Fibroblast of mammary gland (primary cell): ENCODE results near the gene ADAM23.

Experiments
- DNase-seq: peaks from one replicate; pipeline ENCODE4 v3.0.0-alpha.2; 2010; ENCODE audit warnings: low read depth
- H3K4me3 ChIP-seq: 2 replicates; pipeline ENCODE4 v1.5.1; 2011; ENCODE audit warnings: low read depth, mild to moderate bottlenecking, low read length, moderate library complexity; ENCODE audit not compliant: control insufficient read depth
- CTCF ChIP-seq: conservative IDR thresholded peaks from 2 replicates; pipeline ENCODE4 v1.5.1; 2011; ENCODE audit warnings: low read depth, low read length, inconsistent platforms; ENCODE audit not compliant: control insufficient read depth, insufficient read depth

ADAM23 gene

GRCh38 chr2:206533977-206534376, 90.6 kb downstream of the ADAM23 start:
- TF ChIP-seq CTCF, result no peak
- H3K4me3 ChIP-seq, result no peak overlapping the region
- no peak for DNase-seq

GRCh38 chr2:206535260-206535986, 92.1 kb downstream of the ADAM23 start:
- no peak for TF ChIP-seq CTCF
- DNase-seq, result no peak
- no peak overlapping the region for H3K4me3 ChIP-seq

GRCh38 chr2:206540757-206541156, 97.4 kb downstream of the ADAM23 start:
- no peak for DNase-seq
- TF ChIP-seq CTCF, result no peak
- no peak overlapping the region for H3K4me3 ChIP-seq

- no peak overlapping the region for H3K4me3 ChIP-seq
- DNase-seq, result no peak
These were observed 99.7 kb downstream of the ADAM23 start for GRCh38 chr2:206543073-206543472.

GRCh38 chr2:206548383-206548782, 105.1 kb downstream of the ADAM23 start:
- H3K4me3 ChIP-seq, result no peak overlapping the region
- no peak for TF ChIP-seq CTCF
- DNase-seq, result no peak

More at GRCh38 chr2:206543073-206543472, 99.7 kb downstream of the ADAM23 start:
- TF ChIP-seq CTCF, result no peak

- H3K4me3 ChIP-seq, result no peak overlapping the region
- TF ChIP-seq CTCF, result no peak
- peak; percentile 7 for DNase-seq
These were observed 112.4 kb downstream of the ADAM23 start for GRCh38 chr2:206555721-206556120.
